HepG2 (cell line): ENCODE data around the gene OGA. TPM values are rescaled to one million over a fixed set of nuclear protein-coding genes. Genes with fewer than 3 reads are reported as not detected.
A peak's percentile ranks its signal among the peaks of the same experiment; 100 is the strongest.

ENCODE experiments used
- ATAC-seq: fragments of 200-7000 bp; cut with Tn5 transposase; 3 replicates; pipeline ENCODE4 v1.9.1; 2020; ENCODE audit warnings: mild to moderate bottlenecking, moderate library complexity
- BruUV-seq: library from RNA; stranded (reverse); fragments of 400-500 nt; replicated peaks from 2 replicates; lab custom pipeline; 2021; lab: Mats Ljungman, UMichigan
- CTCF ChIA-PET: fragments of 300-600 bp; formaldehyde crosslinking; extraction: SDS; loops from one replicate; lab custom pipeline; 2021; ENCODE audit warnings: low total read pairs, inconsistent platforms, low intra/inter-chr PET ratio; lab: Yijun Ruan, JAX
- POLR2A ChIA-PET: fragments of 350-600 bp; sonication (Branson Sonifier 250); formaldehyde crosslinking; loops from one replicate; lab custom pipeline; 2020; ENCODE audit warnings: antibody characterized with exemption, inconsistent platforms; lab: Yijun Ruan, JAX
- DNase-seq: peaks from one replicate; pipeline ENCODE4 v3.0.0-alpha.2; 2015; ENCODE audit warnings: low spot score
- FAIRE-seq: peaks from 3 replicates; lab custom pipeline; 2011; peaks lifted over from hg19 to GRCh38; lab: Jason Lieb, UNC
- H2AFZ ChIP-seq: one replicate; pipeline ENCODE4 v1.6.1; 2011; ENCODE audit warnings: low read length, inconsistent platforms
- H3K27ac ChIP-seq: fragments of 300-600 bp; 3 replicates; pipeline ENCODE4 v1.8.0; 2011; ENCODE audit warnings: mixed run types, mild to moderate bottlenecking, mixed read lengths, low read length, inconsistent platforms; ENCODE audit not compliant: insufficient read depth; ENCODE audit errors: extremely low read length
- H3K27me3 ChIP-seq, 2 experiments: fragments of 200-600 bp in 1 of 2; 2 replicates in 1 of 2; 3 replicates in 1 of 2; pipeline versions ENCODE4 v1.6.0 to v1.8.0; 2011; ENCODE audit warnings: low read length in 2 of 2, mild to moderate bottlenecking in 2 of 2, moderate library complexity in 2 of 2, inconsistent platforms in 1 of 2; ENCODE audit not compliant: insufficient read depth in 2 of 2, control insufficient read depth in 1 of 2
- H3K36me3 ChIP-seq, 2 experiments: fragments of 200-600 bp in 1 of 2; replicated peaks in 1 of 2; 2 replicates in 1 of 2; 3 replicates in 1 of 2; pipeline versions ENCODE4 v1.5.1 to v1.8.0; 2011; ENCODE audit warnings: low read length in 2 of 2, inconsistent platforms in 1 of 2; ENCODE audit not compliant: insufficient read depth in 2 of 2, control insufficient read depth in 1 of 2
- H3K4me1 ChIP-seq: 2 replicates; pipeline ENCODE4 v1.5.1; 2012; ENCODE audit warnings: low read length, inconsistent platforms; ENCODE audit not compliant: insufficient read depth
- H3K4me2 ChIP-seq: 2 replicates; pipeline ENCODE4 v1.6.0; 2011; ENCODE audit warnings: low read depth, low read length, inconsistent platforms
- H3K4me3 ChIP-seq, 3 experiments: fragments of 200-600 bp in 1 of 3; sonication (generic), shearing (Covaris generic) in 1 of 3; replicated peaks in 1 of 3; 2 replicates each; pipeline ENCODE4 v1.5.1; 2011 to 2016; ENCODE audit warnings: low read length in 3 of 3, inconsistent platforms in 2 of 3, low read depth in 2 of 3, mild to moderate bottlenecking in 2 of 3, control low read depth in 1 of 3, mixed read lengths in 1 of 3; ENCODE audit not compliant: insufficient read depth in 1 of 3
- H3K79me2 ChIP-seq: one replicate; pipeline ENCODE4 v1.6.1; 2011; ENCODE audit warnings: low read length, inconsistent platforms; ENCODE audit not compliant: insufficient read depth
- H3K9ac ChIP-seq: 2 replicates; pipeline ENCODE4 v1.6.0; 2011; ENCODE audit warnings: mild to moderate bottlenecking, low read depth, low read length, inconsistent platforms; ENCODE audit not compliant: insufficient read depth
- H3K9me3 ChIP-seq: 2 replicates; pipeline ENCODE4 v1.5.1; 2012; ENCODE audit warnings: mild to moderate bottlenecking, low read length
- H4K20me1 ChIP-seq: 2 replicates; pipeline ENCODE4 v1.6.0; 2011; ENCODE audit warnings: inconsistent platforms, mild to moderate bottlenecking, low read length, moderate library complexity; ENCODE audit not compliant: insufficient read depth
- EED ChIP-seq: sonication (generic); formaldehyde crosslinking; IDR thresholded peaks from 2 replicates; pipeline ENCODE4 v1.5.0; 2020; ENCODE audit warnings: mild to moderate bottlenecking, missing genetic modification reagents
- EZH2 ChIP-seq: conservative IDR thresholded peaks from 2 replicates; pipeline ENCODE4 v1.6.1; 2012; ENCODE audit warnings: mild to moderate bottlenecking, low read depth, low read length, moderate library complexity
- FOXM1 ChIP-seq: sonication (generic); formaldehyde crosslinking; IDR thresholded peaks from 2 replicates; pipeline ENCODE4 v1.5.0; 2020; ENCODE audit warnings: missing genetic modification reagents
- HNRNPLL ChIP-seq: fragments of 200-400 bp; formaldehyde crosslinking; IDR thresholded peaks from 2 replicates; pipeline ENCODE4 v1.6.1; 2017; ENCODE audit warnings: mild to moderate bottlenecking, low read depth, low read length; ENCODE audit not compliant: poor library complexity, severe bottlenecking
- MLX ChIP-seq: IDR thresholded peaks from 2 replicates; pipeline ENCODE4 v1.6.1; 2016
- NCOA1 ChIP-seq: sonication (generic); formaldehyde crosslinking; IDR thresholded peaks from 2 replicates; pipeline ENCODE4 v1.9.0; 2021; ENCODE audit warnings: missing genetic modification reagents
- WGBS: methylation state at CpG from one replicate; pipeline ENCODE4 v1.1.6; 2017; ENCODE audit warnings: low lambda C conversion rate; 5-methylcytosine and 5-hydroxymethylcytosine counted together
- in situ Hi-C: cut with HindIII; loops from 2 replicates; pipeline ENCODE4 v1.10.0; 2017; ENCODE audit warnings: low pct_unique_long_range_greater_than_20kb; ENCODE audit not compliant: extremely low pct_ligation_motif_present
- intact Hi-C: fragments of 100-400 bp; cut with micrococcal nuclease; formaldehyde crosslinking; loops from one replicate; pipeline ENCODE4 v1.10.0; 2022; ENCODE audit not compliant: unreplicated experiment
- polyA plus RNA-seq, 8 experiments: library from polyadenylated mRNA; depleted of rRNA in 3 of 8; stranded (reverse) in 7 of 8; unstranded in 1 of 8; fragments of >200 nt; fragmentation: Illumina TruSeq in 4 of 8; extraction: Trizol in 4 of 8; gene quantifications; 2 replicates each; pipeline versions ENCODE4 v1.2.1 to v1.2.3, GENCODE V29; 2011 to 2016; ENCODE audit warnings: low read depth in 4 of 8, missing spikeins in 1 of 8, mixed read lengths in 1 of 8; ENCODE audit not compliant: insufficient read depth in 1 of 8
- total RNA-seq, 5 experiments: library from RNA; depleted of rRNA; stranded (reverse); fragments of >200 nt; fragmentation: Illumina TruSeq; extraction: Trizol; gene quantifications; 2 replicates each; pipeline ENCODE4 v1.2.3, GENCODE V29; 2016; ENCODE audit warnings: low read depth in 1 of 5

The OGA gene
- total and polyA plus RNA-seq, 2 of the 13 experiments (the other 11 are each of a cell fraction or from before 2014, with no cell fraction given) = 33.2 to 39.8 TPM

- no peaks in the 10 kb centered on the region; a peak in 1 of 5 replicates for H3K36me3 ChIP-seq
- WGBS = 73% methylated on average over 25 of the region's 32 CpGs
- ChIA-PET CTCF (no interaction called here), POLR2A (no interaction called here)
- H3K4me2 ChIP-seq = no peak overlapping the region
- DNase-seq = no peak
- no peak for ATAC-seq
- no peak for FAIRE-seq
- TF ChIP-seq HNRNPLL (peak; percentile 9), NCOA1 (CRISPR knock-in tag) (no peak)
- H2AFZ ChIP-seq = no peak overlapping the region
- no peak overlapping the region for H3K4me3 ChIP-seq
- no peak overlapping the region for H3K27ac ChIP-seq
- BruUV-seq = no TSS peak
- intact Hi-C loops = no loop called here
- H3K9ac ChIP-seq = no peak overlapping the region
- peaks cover 17 to 49% of the 10 kb centered on the region in 2 experiments for H3K27me3 ChIP-seq
- H4K20me1 ChIP-seq = no peaks in the 10 kb centered on the region
- H3K79me2 ChIP-seq = no peaks in the 10 kb centered on the region
- no peaks in the 10 kb centered on the region for H3K9me3 ChIP-seq
- peaks cover 25% of the 10 kb centered on the region for H3K4me1 ChIP-seq
- in situ Hi-C loops = no loop called here
These were observed 43.5 kb downstream of the OGA start for GRCh38 chr10:101774589-101775272.

GRCh38 chr10:101773923-101774588 is 44.2 kb downstream of the OGA start:
- TF ChIP-seq EZH2 (0 out of 2 replicates have a peak, but pooled peaks have one; percentile 9), MLX (CRISPR knock-in tag) (no peak), FOXM1 (CRISPR knock-in tag) (no peak), EED (CRISPR knock-in tag) (no peak)
- no peaks in the 10 kb centered on the region for H4K20me1 ChIP-seq
- no peak overlapping the region for H3K9ac ChIP-seq
- peaks cover 19% of the 10 kb centered on the region for H3K4me1 ChIP-seq
- no peaks in the 10 kb centered on the region for H3K79me2 ChIP-seq
- no TSS peak for BruUV-seq
- POLR2A ChIA-PET = no interaction called here
- H3K27me3 ChIP-seq = peaks cover 17 to 55% of the 10 kb centered on the region in 2 experiments
- CTCF ChIA-PET = no interaction called here
- ATAC-seq = no peak
- H3K4me3 ChIP-seq = no peak overlapping the region
- no peaks in the 10 kb centered on the region for H3K9me3 ChIP-seq
- no peak overlapping the region for H3K4me2 ChIP-seq
- no peak overlapping the region for H2AFZ ChIP-seq
- FAIRE-seq = no peak
- 30% methylated on average over 11 of the region's 13 CpGs for WGBS
- in situ Hi-C loops = no loop called here
- H3K27ac ChIP-seq = no peak overlapping the region
- no peaks in the 10 kb centered on the region; a peak in 1 of 5 replicates for H3K36me3 ChIP-seq
- no peak for DNase-seq
- intact Hi-C loops = no loop called here
